ENCODE measurements around the gene LRBA.

LRBA gene

DNA sequence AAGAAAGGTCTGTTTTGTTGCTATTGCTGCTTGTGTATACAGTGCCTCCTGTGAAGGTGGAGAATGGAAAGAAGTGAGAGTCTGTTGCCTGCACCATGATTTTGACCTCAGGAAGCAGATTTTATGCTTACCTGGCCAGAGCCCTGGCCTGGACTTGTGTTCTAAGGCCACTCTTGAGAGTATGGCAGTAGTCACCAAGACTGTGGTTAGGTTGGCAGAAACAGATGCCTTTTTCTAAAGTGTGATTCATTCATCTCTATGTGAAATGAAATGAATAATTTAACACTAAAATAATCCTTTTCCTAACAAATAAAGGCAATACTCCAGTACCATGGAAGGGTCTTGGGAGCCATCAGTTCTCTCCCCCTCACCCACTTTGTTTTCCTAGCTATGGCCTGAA lies 775.1 kb downstream of the LRBA start:
- H3K4me3 ChIP-seq (ENCODE audit: low read depth in 1 of 2, low read length in 2 of 2): no peak overlapping the region
- H3K27me3 ChIP-seq (ENCODE audit: control insufficient read depth in 1 of 2, insufficient read depth in 2 of 2, low read length in 2 of 2): no peaks in the 10 kb centered on the region
- H3K9me3 ChIP-seq (ENCODE audit: low read length): no peaks in the 10 kb centered on the region
- H3K4me1 ChIP-seq (ENCODE audit: insufficient read depth, low read length): peaks cover 23% of the 10 kb centered on the region
- H3K36me3 ChIP-seq (ENCODE audit: insufficient read depth, low read length): no peaks in the 10 kb centered on the region
- no peak overlapping the region for H3K9ac ChIP-seq (ENCODE audit: low read length)
- no peak overlapping the region for H3K27ac ChIP-seq (ENCODE audit: low read depth, low read length)

DNA sequence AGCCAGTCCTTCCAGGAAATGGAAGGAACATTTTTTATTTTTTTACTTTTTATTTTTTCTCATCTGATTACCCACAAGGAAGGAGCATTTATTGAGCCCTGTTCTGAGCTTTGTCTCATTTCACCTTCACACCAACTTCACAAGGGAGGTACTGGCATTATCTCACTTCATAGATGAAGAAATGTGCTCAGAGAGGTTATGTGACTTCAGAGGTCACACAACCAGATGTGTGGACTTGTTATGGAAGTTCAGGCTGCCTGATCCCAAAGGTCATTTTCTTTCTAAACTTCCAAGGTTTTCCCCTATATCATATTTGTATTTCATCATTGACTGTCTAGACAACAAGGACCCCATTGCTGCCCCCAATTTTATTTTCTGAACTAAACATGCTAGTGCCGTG lies 776.5 kb downstream of the LRBA start:
- no peak overlapping the region for H3K4me3 ChIP-seq (ENCODE audit: low read depth in 1 of 2, low read length in 2 of 2)
- H3K27me3 ChIP-seq (ENCODE audit: control insufficient read depth in 1 of 2, insufficient read depth in 2 of 2, low read length in 2 of 2): no peaks in the 10 kb centered on the region
- peaks cover 5% of the 10 kb centered on the region for H3K36me3 ChIP-seq (ENCODE audit: insufficient read depth, low read length)
- H3K9ac ChIP-seq (ENCODE audit: low read length): no peak overlapping the region
- H3K9me3 ChIP-seq (ENCODE audit: low read length): no peaks in the 10 kb centered on the region
- no peak overlapping the region for H3K27ac ChIP-seq (ENCODE audit: low read depth, low read length)
- peaks cover 23% of the 10 kb centered on the region for H3K4me1 ChIP-seq (ENCODE audit: insufficient read depth, low read length)

DNA sequence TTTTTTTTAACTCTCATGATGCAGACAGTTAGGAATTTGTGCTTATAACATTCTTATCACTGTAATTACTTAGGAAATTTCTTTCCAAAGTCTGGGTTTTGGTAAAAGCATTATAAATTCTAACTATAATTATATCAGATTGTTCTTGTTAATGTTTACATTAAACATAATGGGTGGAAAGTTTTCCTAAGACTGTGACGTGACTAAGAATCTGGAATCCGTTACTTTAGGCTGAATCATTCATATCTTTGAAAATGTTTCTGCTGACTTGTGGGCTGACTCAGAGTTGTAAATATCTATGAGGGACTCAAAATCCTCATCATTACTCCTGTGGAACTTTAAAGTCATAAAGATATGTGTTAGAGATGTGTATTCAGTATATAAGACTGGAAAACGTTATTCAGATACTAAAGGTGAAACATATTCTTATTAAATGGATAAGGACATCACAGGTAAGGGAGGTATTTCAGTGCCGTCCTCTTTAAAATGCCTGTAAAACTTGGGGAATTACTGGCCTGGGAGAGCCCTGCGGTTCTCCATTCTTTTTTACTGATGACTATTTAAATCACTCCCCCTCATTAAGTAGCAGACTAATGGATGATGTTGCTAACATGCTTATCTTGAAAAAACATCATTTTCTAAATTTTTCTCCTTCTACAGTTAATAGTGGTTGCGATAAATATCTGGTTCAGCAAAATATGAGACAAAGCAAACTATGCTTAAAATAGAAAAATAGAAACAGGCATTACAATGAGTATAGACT lies 777.8 kb downstream of the LRBA start:
- no peak overlapping the region for H3K27ac ChIP-seq (ENCODE audit: low read depth, low read length)
- no peak overlapping the region for H3K4me3 ChIP-seq (ENCODE audit: low read depth in 1 of 2, low read length in 2 of 2)
- H3K9me3 ChIP-seq (ENCODE audit: low read length): no peaks in the 10 kb centered on the region
- H3K27me3 ChIP-seq (ENCODE audit: control insufficient read depth in 1 of 2, insufficient read depth in 2 of 2, low read length in 2 of 2): no peaks in the 10 kb centered on the region
- H3K4me1 ChIP-seq (ENCODE audit: insufficient read depth, low read length): peaks cover 23% of the 10 kb centered on the region
- peaks cover 16% of the 10 kb centered on the region for H3K36me3 ChIP-seq (ENCODE audit: insufficient read depth, low read length)
- no peak overlapping the region for H3K9ac ChIP-seq (ENCODE audit: low read length)

DNA sequence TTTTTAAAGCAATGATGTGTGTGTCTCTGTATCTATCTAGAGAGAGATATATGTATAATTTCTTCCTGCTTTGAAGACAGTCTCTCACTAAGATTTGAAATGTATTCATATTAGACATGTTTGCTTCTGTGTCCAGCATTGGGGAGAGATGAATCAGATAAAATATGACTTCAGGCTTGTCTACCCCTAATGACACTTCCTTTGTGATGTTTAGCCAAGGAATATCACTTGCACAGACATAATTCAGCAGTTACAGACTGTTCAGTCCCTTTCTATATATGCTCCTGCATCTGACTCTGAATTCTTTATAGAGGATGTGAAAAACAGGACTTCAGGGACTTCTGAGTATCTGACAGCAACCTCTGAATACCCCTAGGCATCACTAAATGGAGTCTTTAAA lies 778.5 kb downstream of the LRBA start:
- no peaks in the 10 kb centered on the region for H3K27me3 ChIP-seq (ENCODE audit: control insufficient read depth in 1 of 2, insufficient read depth in 2 of 2, low read length in 2 of 2)
- H3K4me3 ChIP-seq (ENCODE audit: low read depth in 1 of 2, low read length in 2 of 2): no peak overlapping the region
- H3K27ac ChIP-seq (ENCODE audit: low read depth, low read length): no peak overlapping the region
- peaks cover 23% of the 10 kb centered on the region for H3K4me1 ChIP-seq (ENCODE audit: insufficient read depth, low read length)
- H3K36me3 ChIP-seq (ENCODE audit: insufficient read depth, low read length): peaks cover 19% of the 10 kb centered on the region
- H3K9ac ChIP-seq (ENCODE audit: low read length): no peak overlapping the region
- H3K9me3 ChIP-seq (ENCODE audit: low read length): no peaks in the 10 kb centered on the region

- Histone ChIP-seq H3K36me3 (ENCODE audit: insufficient read depth, low read length) (peaks cover 19% of the 10 kb centered on the region), H3K4me1 (ENCODE audit: insufficient read depth, low read length) (peaks cover 23% of the 10 kb centered on the region), H3K27me3 (ENCODE audit: control insufficient read depth in 1 of 2, insufficient read depth in 2 of 2, low read length in 2 of 2) (no peaks in the 10 kb centered on the region), H3K9ac (ENCODE audit: low read length) (no peak overlapping the region), H3K27ac (ENCODE audit: low read depth, low read length) (peak overlapping the region; percentile 29), H3K4me3 (ENCODE audit: low read depth in 1 of 2, low read length in 2 of 2) (no peak overlapping the region), H3K9me3 (ENCODE audit: low read length) (no peaks in the 10 kb centered on the region)
Observed at GRCh38 chr4:150235808-150236271, 779.2 kb downstream of the LRBA start.

GRCh38 chr4:150235317-150235716 lies 779.8 kb downstream of the LRBA start:
- H3K4me1 ChIP-seq (ENCODE audit: insufficient read depth, low read length): peaks cover 23% of the 10 kb centered on the region
- H3K9ac ChIP-seq (ENCODE audit: low read length): no peak overlapping the region
- H3K36me3 ChIP-seq (ENCODE audit: insufficient read depth, low read length): peaks cover 19% of the 10 kb centered on the region
- no peaks in the 10 kb centered on the region for H3K27me3 ChIP-seq (ENCODE audit: control insufficient read depth in 1 of 2, insufficient read depth in 2 of 2, low read length in 2 of 2)
- no peak overlapping the region for H3K4me3 ChIP-seq (ENCODE audit: low read depth in 1 of 2, low read length in 2 of 2)
- H3K9me3 ChIP-seq (ENCODE audit: low read length): no peaks in the 10 kb centered on the region
- H3K27ac ChIP-seq (ENCODE audit: low read depth, low read length): peak overlapping the region; percentile 29

DNA sequence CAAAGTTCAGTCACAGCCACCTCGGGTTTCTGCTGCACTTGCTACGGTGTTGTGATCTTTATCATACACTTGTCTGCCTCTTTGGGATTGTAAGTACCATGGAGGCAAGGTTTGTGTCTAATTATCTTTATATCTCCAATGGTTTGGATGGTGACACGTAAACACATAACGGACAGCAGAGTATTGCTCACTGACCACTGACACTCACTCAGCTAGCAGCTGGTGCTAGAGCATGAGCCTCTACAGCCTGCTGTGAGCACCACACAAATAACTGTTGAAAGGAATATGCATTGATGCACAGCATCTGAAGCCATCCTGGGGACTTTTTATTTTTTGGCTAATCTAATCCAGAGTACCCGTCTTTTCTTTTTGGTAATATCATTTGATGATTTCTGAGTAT lies 780.8 kb downstream of the LRBA start:
- H3K9ac ChIP-seq (ENCODE audit: low read length): no peak overlapping the region
- no peak overlapping the region for H3K4me3 ChIP-seq (ENCODE audit: low read depth in 1 of 2, low read length in 2 of 2)
- H3K4me1 ChIP-seq (ENCODE audit: insufficient read depth, low read length): peaks cover 23% of the 10 kb centered on the region
- no peaks in the 10 kb centered on the region for H3K27me3 ChIP-seq (ENCODE audit: control insufficient read depth in 1 of 2, insufficient read depth in 2 of 2, low read length in 2 of 2)
- H3K27ac ChIP-seq (ENCODE audit: low read depth, low read length): no peak overlapping the region
- H3K9me3 ChIP-seq (ENCODE audit: low read length): no peaks in the 10 kb centered on the region
- peaks cover 19% of the 10 kb centered on the region for H3K36me3 ChIP-seq (ENCODE audit: insufficient read depth, low read length)

DNA sequence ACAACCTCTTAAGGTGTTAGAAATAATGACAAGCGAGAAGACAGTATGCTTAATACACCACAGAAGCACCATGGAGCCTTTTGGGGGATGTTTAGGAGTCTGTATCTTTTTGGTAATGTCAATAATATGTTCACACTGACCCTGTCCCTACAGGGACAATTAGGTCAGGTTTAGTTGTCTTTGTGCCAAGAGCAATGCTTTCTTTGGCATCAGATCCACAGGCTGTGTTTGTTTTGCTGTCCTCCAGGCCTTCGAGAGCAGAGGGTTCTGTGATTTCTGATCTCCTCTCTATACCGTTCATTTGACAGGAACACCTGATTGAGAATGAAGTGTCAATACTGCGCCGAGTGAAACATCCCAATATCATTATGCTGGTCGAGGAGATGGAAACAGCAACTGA lies 783.1 kb downstream of the LRBA start:
- Histone ChIP-seq H3K27me3 (ENCODE audit: control insufficient read depth in 1 of 2, insufficient read depth in 2 of 2, low read length in 2 of 2) (no peaks in the 10 kb centered on the region), H3K4me3 (ENCODE audit: low read depth in 1 of 2, low read length in 2 of 2) (no peak overlapping the region), H3K27ac (ENCODE audit: low read depth, low read length) (no peak overlapping the region), H3K9me3 (ENCODE audit: low read length) (no peaks in the 10 kb centered on the region), H3K9ac (ENCODE audit: low read length) (no peak overlapping the region), H3K4me1 (ENCODE audit: insufficient read depth, low read length) (peaks cover 15% of the 10 kb centered on the region), H3K36me3 (ENCODE audit: insufficient read depth, low read length) (peaks cover 25% of the 10 kb centered on the region)

GRCh38 chr4:150231107-150231770 lies 783.8 kb downstream of the LRBA start:
- Histone ChIP-seq H3K27ac (ENCODE audit: low read depth, low read length) (no peak overlapping the region), H3K4me1 (ENCODE audit: insufficient read depth, low read length) (peaks cover 8% of the 10 kb centered on the region), H3K4me3 (ENCODE audit: low read depth in 1 of 2, low read length in 2 of 2) (no peak overlapping the region), H3K27me3 (ENCODE audit: control insufficient read depth in 1 of 2, insufficient read depth in 2 of 2, low read length in 2 of 2) (no peaks in the 10 kb centered on the region), H3K9me3 (ENCODE audit: low read length) (no peaks in the 10 kb centered on the region), H3K36me3 (ENCODE audit: insufficient read depth, low read length) (peaks cover 25% of the 10 kb centered on the region), H3K9ac (ENCODE audit: low read length) (no peak overlapping the region)

- Histone ChIP-seq H3K4me1 (ENCODE audit: insufficient read depth, low read length) (peaks cover under 1% of the 10 kb centered on the region), H3K9me3 (ENCODE audit: low read length) (no peaks in the 10 kb centered on the region), H3K9ac (ENCODE audit: low read length) (no peak overlapping the region), H3K4me3 (ENCODE audit: low read depth in 1 of 2, low read length in 2 of 2) (no peak overlapping the region), H3K36me3 (ENCODE audit: insufficient read depth, low read length) (peaks cover 25% of the 10 kb centered on the region), H3K27me3 (ENCODE audit: control insufficient read depth in 1 of 2, insufficient read depth in 2 of 2, low read length in 2 of 2) (no peaks in the 10 kb centered on the region), H3K27ac (ENCODE audit: low read depth, low read length) (no peak overlapping the region)
Observed at GRCh38 chr4:150230561-150230960, 784.5 kb downstream of the LRBA start.

GRCh38 chr4:150229520-150229919 lies 785.6 kb downstream of the LRBA start:
- Histone ChIP-seq H3K9ac (ENCODE audit: low read length) (no peak overlapping the region), H3K4me3 (ENCODE audit: low read depth in 1 of 2, low read length in 2 of 2) (no peak overlapping the region), H3K4me1 (ENCODE audit: insufficient read depth, low read length) (no peaks in the 10 kb centered on the region), H3K36me3 (ENCODE audit: insufficient read depth, low read length) (peaks cover 25% of the 10 kb centered on the region), H3K27ac (ENCODE audit: low read depth, low read length) (no peak overlapping the region), H3K27me3 (ENCODE audit: control insufficient read depth in 1 of 2, insufficient read depth in 2 of 2, low read length in 2 of 2) (no peaks in the 10 kb centered on the region), H3K9me3 (ENCODE audit: low read length) (no peaks in the 10 kb centered on the region)
